HepG2 (cell line): ENCODE results near the gene GADD45A. TPM values are rescaled to one million over a fixed set of nuclear protein-coding genes. Genes with fewer than 3 reads are reported as not detected.

Source experiments
- FOXK1 ChIP-seq: sonication (generic); formaldehyde crosslinking; IDR thresholded peaks from 2 replicates; pipeline ENCODE4 v1.4.0; 2020; ENCODE audit warnings: low read depth, missing genetic modification reagents, borderline replicate concordance
- MIXL1 ChIP-seq: IDR thresholded peaks from 2 replicates; pipeline ENCODE4 v1.6.1; 2016
- NFIC ChIP-seq: IDR thresholded peaks from 2 replicates; pipeline ENCODE4 v1.6.1; 2012; ENCODE audit warnings: mild to moderate bottlenecking, low read length, inconsistent platforms
- RAD21 ChIP-seq: fragments of 450-650 bp; formaldehyde crosslinking; IDR thresholded peaks from 2 replicates; pipeline ENCODE4 v1.5.0; 2020; ENCODE audit warnings: mild to moderate bottlenecking
- SALL2 ChIP-seq: sonication (generic); formaldehyde crosslinking; IDR thresholded peaks from 2 replicates; pipeline ENCODE4 v1.8.1; 2023; ENCODE audit warnings: mild to moderate bottlenecking, missing genetic modification reagents, inconsistent platforms
- ZFP36L1 ChIP-seq: sonication (generic); formaldehyde crosslinking; IDR thresholded peaks from 2 replicates; pipeline ENCODE4 v1.8.0; 2022; ENCODE audit warnings: mild to moderate bottlenecking, missing genetic modification reagents, moderate library complexity
- ZMAT3 ChIP-seq: sonication (generic); formaldehyde crosslinking; conservative IDR thresholded peaks from 2 replicates; pipeline ENCODE4 v1.7.0; 2021; ENCODE audit warnings: missing genetic modification reagents
- ZNF136 ChIP-seq: sonication (generic); formaldehyde crosslinking; IDR thresholded peaks from 2 replicates; pipeline ENCODE4 v1.8.1; 2022; ENCODE audit warnings: low read depth, mild to moderate bottlenecking, moderate library complexity, missing genetic modification reagents
- ZNF143 ChIP-seq: sonication (generic); formaldehyde crosslinking; IDR thresholded peaks from 2 replicates; pipeline ENCODE4 v1.4.0; 2020; ENCODE audit warnings: missing genetic modification reagents
- ZNF263 ChIP-seq: sonication (generic); formaldehyde crosslinking; IDR thresholded peaks from 2 replicates; pipeline ENCODE4 v1.4.0; 2020; ENCODE audit warnings: missing genetic modification reagents
- ZNF292 ChIP-seq: sonication (generic); formaldehyde crosslinking; IDR thresholded peaks from 2 replicates; pipeline ENCODE4 v1.8.1; 2022; ENCODE audit warnings: mild to moderate bottlenecking, low read depth, missing genetic modification reagents, borderline replicate concordance
- ZNF343 ChIP-seq: sonication (generic); formaldehyde crosslinking; IDR thresholded peaks from 2 replicates; pipeline ENCODE4 v1.4.0; 2020; ENCODE audit warnings: mild to moderate bottlenecking, missing genetic modification reagents
- ZNF619 ChIP-seq: sonication (generic); formaldehyde crosslinking; IDR thresholded peaks from 2 replicates; pipeline ENCODE4 v1.4.0; 2020; ENCODE audit warnings: mild to moderate bottlenecking, missing genetic modification reagents
- polyA plus RNA-seq, 8 experiments: library from polyadenylated mRNA; depleted of rRNA in 3 of 8; stranded (reverse) in 7 of 8; unstranded in 1 of 8; fragments of >200 nt; fragmentation: Illumina TruSeq in 4 of 8; extraction: Trizol in 4 of 8; gene quantifications; 2 replicates each; pipeline versions ENCODE4 v1.2.1 to v1.2.3, GENCODE V29; 2011 to 2016; ENCODE audit warnings: low read depth in 4 of 8, missing spikeins in 1 of 8, mixed read lengths in 1 of 8; ENCODE audit not compliant: insufficient read depth in 1 of 8
- total RNA-seq, 5 experiments: library from RNA; depleted of rRNA; stranded (reverse); fragments of >200 nt; fragmentation: Illumina TruSeq; extraction: Trizol; gene quantifications; 2 replicates each; pipeline ENCODE4 v1.2.3, GENCODE V29; 2016; ENCODE audit warnings: low read depth in 1 of 5
- TF ChIP-seq, protein P1 (sequence below): sonication (generic); formaldehyde crosslinking; IDR thresholded peaks from 2 replicates; pipeline ENCODE4 v1.5.0; 2020; ENCODE audit warnings: mild to moderate bottlenecking, missing genetic modification reagents, borderline replicate concordance
- TF ChIP-seq, protein P2 (sequence below), 2 experiments: sonication (generic) in 1 of 2; formaldehyde crosslinking in 1 of 2; IDR thresholded peaks; 2 replicates each; pipeline versions ENCODE4 v1.4.0 to v1.6.1; 2018 to 2020; ENCODE audit warnings: missing genetic modification reagents in 2 of 2, borderline replicate concordance in 1 of 2, low read depth in 1 of 2, mild to moderate bottlenecking in 1 of 2, missing biosample characterization in 1 of 2
- TF ChIP-seq, protein P3 (sequence below): sonication (generic); formaldehyde crosslinking; IDR thresholded peaks from 2 replicates; pipeline ENCODE4 v1.5.0; 2020; ENCODE audit warnings: missing genetic modification reagents
- TF ChIP-seq, protein P4 (sequence below): sonication (generic); formaldehyde crosslinking; IDR thresholded peaks from 2 replicates; pipeline ENCODE4 v1.4.0; 2020; ENCODE audit warnings: mild to moderate bottlenecking, missing genetic modification reagents
- TF ChIP-seq, protein P5 (sequence below): IDR thresholded peaks from 2 replicates; pipeline ENCODE4 v1.6.1; 2016

The GADD45A gene
- total and polyA plus RNA-seq, 2 of the 13 experiments (the other 11 are each of a cell fraction or from before 2014, with no cell fraction given) = 33.2 to 46.2 TPM

DNA sequence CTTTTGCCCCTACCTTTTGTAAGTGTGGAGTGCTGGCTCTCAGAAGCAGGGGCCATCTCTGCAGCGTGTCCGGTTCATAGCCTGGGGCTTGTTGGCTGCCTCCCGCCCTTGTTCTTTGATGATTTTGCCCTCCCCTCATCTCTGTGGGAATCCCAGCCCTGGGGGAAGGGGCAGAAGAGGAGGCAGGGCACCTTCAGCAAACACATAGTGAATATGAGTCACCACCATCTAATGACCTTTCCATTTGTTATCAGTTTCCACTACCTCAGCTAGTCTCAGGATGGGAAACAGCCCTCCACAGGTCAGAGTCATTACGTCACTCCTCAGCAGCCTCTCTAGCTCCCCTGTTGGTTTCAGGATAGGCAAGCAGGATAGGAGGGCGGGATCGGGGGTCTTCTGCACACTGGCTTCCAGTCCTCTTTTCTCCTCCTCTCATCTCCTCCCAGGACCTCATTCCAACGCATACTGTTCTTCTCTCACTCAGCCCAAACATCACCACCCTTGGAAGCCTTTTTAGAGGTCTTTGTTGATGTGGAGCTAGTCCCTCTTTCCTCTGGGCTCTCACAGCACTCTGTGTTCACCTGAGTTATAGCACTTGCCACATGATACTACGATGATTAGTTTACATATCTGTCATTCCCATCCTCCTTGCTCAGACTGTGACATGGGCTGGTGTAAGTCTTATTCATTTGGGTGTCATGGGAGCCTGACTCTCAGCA lies 15.8 kb downstream of the GADD45A start (continued):
- TF ChIP-seq, protein P1, sequence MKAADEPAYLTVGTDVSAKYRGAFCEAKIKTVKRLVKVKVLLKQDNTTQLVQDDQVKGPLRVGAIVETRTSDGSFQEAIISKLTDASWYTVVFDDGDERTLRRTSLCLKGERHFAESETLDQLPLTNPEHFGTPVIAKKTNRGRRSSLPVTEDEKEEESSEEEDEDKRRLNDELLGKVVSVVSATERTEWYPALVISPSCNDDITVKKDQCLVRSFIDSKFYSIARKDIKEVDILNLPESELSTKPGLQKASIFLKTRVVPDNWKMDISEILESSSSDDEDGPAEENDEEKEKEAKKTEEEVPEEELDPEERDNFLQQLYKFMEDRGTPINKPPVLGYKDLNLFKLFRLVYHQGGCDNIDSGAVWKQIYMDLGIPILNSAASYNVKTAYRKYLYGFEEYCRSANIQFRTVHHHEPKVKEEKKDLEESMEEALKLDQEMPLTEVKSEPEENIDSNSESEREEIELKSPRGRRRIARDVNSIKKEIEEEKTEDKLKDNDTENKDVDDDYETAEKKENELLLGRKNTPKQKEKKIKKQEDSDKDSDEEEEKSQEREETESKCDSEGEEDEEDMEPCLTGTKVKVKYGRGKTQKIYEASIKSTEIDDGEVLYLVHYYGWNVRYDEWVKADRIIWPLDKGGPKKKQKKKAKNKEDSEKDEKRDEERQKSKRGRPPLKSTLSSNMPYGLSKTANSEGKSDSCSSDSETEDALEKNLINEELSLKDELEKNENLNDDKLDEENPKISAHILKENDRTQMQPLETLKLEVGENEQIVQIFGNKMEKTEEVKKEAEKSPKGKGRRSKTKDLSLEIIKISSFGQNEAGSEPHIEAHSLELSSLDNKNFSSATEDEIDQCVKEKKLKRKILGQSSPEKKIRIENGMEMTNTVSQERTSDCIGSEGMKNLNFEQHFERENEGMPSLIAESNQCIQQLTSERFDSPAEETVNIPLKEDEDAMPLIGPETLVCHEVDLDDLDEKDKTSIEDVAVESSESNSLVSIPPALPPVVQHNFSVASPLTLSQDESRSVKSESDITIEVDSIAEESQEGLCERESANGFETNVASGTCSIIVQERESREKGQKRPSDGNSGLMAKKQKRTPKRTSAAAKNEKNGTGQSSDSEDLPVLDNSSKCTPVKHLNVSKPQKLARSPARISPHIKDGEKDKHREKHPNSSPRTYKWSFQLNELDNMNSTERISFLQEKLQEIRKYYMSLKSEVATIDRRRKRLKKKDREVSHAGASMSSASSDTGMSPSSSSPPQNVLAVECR (CRISPR knock-in tag) = peak; percentile 39; the same call in 1 of the 2 replicates
- TF ChIP-seq, protein P2, sequence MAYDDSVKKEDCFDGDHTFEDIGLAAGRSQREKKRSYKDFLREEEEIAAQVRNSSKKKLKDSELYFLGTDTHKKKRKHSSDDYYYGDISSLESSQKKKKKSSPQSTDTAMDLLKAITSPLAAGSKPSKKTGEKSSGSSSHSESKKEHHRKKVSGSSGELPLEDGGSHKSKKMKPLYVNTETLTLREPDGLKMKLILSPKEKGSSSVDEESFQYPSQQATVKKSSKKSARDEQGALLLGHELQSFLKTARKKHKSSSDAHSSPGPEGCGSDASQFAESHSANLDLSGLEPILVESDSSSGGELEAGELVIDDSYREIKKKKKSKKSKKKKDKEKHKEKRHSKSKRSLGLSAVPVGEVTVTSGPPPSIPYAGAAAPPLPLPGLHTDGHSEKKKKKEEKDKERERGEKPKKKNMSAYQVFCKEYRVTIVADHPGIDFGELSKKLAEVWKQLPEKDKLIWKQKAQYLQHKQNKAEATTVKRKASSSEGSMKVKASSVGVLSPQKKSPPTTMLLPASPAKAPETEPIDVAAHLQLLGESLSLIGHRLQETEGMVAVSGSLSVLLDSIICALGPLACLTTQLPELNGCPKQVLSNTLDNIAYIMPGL (CRISPR knock-in tag; IDR thresholded peaks at IDR 0.05; ENCODE audit: borderline replicate concordance in 1 of 2, low read depth in 1 of 2) = peak; percentile 39 to 71; a peak in 3 of 4 replicates
- TF ChIP-seq, protein P3, sequence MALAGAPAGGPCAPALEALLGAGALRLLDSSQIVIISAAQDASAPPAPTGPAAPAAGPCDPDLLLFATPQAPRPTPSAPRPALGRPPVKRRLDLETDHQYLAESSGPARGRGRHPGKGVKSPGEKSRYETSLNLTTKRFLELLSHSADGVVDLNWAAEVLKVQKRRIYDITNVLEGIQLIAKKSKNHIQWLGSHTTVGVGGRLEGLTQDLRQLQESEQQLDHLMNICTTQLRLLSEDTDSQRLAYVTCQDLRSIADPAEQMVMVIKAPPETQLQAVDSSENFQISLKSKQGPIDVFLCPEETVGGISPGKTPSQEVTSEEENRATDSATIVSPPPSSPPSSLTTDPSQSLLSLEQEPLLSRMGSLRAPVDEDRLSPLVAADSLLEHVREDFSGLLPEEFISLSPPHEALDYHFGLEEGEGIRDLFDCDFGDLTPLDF (CRISPR knock-in tag) = no peak
- TF ChIP-seq ZNF263 = peak; percentile 38; the same call in 1 of the 2 replicates
- TF ChIP-seq, protein P4, sequence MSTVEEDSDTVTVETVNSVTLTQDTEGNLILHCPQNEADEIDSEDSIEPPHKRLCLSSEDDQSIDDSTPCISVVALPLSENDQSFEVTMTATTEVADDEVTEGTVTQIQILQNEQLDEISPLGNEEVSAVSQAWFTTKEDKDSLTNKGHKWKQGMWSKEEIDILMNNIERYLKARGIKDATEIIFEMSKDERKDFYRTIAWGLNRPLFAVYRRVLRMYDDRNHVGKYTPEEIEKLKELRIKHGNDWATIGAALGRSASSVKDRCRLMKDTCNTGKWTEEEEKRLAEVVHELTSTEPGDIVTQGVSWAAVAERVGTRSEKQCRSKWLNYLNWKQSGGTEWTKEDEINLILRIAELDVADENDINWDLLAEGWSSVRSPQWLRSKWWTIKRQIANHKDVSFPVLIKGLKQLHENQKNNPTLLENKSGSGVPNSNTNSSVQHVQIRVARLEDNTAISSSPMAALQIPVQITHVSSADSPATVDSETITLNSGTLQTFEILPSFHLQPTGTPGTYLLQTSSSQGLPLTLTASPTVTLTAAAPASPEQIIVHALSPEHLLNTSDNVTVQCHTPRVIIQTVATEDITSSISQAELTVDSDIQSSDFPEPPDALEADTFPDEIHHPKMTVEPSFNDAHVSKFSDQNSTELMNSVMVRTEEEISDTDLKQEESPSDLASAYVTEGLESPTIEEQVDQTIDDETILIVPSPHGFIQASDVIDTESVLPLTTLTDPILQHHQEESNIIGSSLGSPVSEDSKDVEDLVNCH (CRISPR knock-in tag) = no peak
- 0 out of 2 replicates have a peak, but pooled peaks have one; percentile 37 for TF ChIP-seq ZNF143 (CRISPR knock-in tag)
- TF ChIP-seq ZFP36L1 (CRISPR knock-in tag) = peak; percentile 45; the same call in 1 of the 2 replicates
- peak; percentile 81 for TF ChIP-seq SALL2 (CRISPR knock-in tag)
- no peak for TF ChIP-seq ZNF619 (CRISPR knock-in tag)
- peak; percentile 74; the same call in 1 of the 2 replicates for TF ChIP-seq FOXK1 (CRISPR knock-in tag)
- 0 out of 2 replicates have a peak, but pooled peaks have one; percentile 73 for TF ChIP-seq ZNF343 (CRISPR knock-in tag)
- no peak for TF ChIP-seq ZNF136
- TF ChIP-seq RAD21 = no peak
- TF ChIP-seq, protein P5, sequence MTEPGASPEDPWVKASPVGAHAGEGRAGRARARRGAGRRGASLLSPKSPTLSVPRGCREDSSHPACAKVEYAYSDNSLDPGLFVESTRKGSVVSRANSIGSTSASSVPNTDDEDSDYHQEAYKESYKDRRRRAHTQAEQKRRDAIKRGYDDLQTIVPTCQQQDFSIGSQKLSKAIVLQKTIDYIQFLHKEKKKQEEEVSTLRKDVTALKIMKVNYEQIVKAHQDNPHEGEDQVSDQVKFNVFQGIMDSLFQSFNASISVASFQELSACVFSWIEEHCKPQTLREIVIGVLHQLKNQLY = peak; percentile 22; the same call in 1 of the 2 replicates
- TF ChIP-seq ZNF292 (CRISPR knock-in tag) = peak; percentile 39; the same call in 1 of the 2 replicates
- peak; percentile 68 for TF ChIP-seq MIXL1 (CRISPR knock-in tag)
- peak; percentile 54; the same call in 1 of the 2 replicates for TF ChIP-seq NFIC
- peak; percentile 48; the same call in 1 of the 2 replicates for TF ChIP-seq ZMAT3 (CRISPR knock-in tag)
